DND-41 (cell line): ENCODE data around the gene RNU6-1.
A peak's percentile ranks its signal among the peaks of the same experiment; 100 is the strongest.

Experiments used
- ATAC-seq: fragments of 200-7000 bp; cut with Tn5 transposase; 3 replicates; pipeline ENCODE4 v1.9.1; 2021; ENCODE audit warnings: low read depth; ENCODE audit not compliant: insufficient read depth
- DNase-seq: peaks from one replicate; pipeline ENCODE4 v3.0.0-alpha.2; 2020
- H2AFZ ChIP-seq: 2 replicates; pipeline ENCODE4 v1.6.0; 2012; ENCODE audit warnings: low read depth, low read length
- H3K27ac ChIP-seq: 2 replicates; pipeline ENCODE4 v1.5.1; 2012; ENCODE audit warnings: low read length, inconsistent platforms
- H3K27me3 ChIP-seq: fragments of 200-600 bp; sonication (generic); 2 replicates; pipeline ENCODE4 v1.6.0; 2012; ENCODE audit warnings: low read length, mild to moderate bottlenecking, inconsistent platforms; ENCODE audit not compliant: insufficient read depth, poor library complexity
- H3K36me3 ChIP-seq: 2 replicates; pipeline ENCODE4 v1.5.1; 2012; ENCODE audit warnings: low read length, inconsistent platforms; ENCODE audit not compliant: insufficient read depth
- H3K4me1 ChIP-seq: 2 replicates; pipeline ENCODE4 v1.5.1; 2012; ENCODE audit warnings: mild to moderate bottlenecking, low read length; ENCODE audit not compliant: insufficient read depth
- H3K4me2 ChIP-seq: 2 replicates; pipeline ENCODE4 v1.6.0; 2012; ENCODE audit warnings: mild to moderate bottlenecking, moderate library complexity, low read length, inconsistent platforms; ENCODE audit not compliant: insufficient read depth
- H3K4me3 ChIP-seq, 2 experiments: fragments of 200-600 bp in 1 of 2; shearing (Covaris generic) in 1 of 2; 2 replicates each; pipeline ENCODE4 v1.5.1; 2012 to 2016; ENCODE audit warnings: inconsistent platforms in 2 of 2, low read length in 2 of 2, mild to moderate bottlenecking in 2 of 2, low read depth in 1 of 2, moderate library complexity in 1 of 2
- H3K79me2 ChIP-seq: 2 replicates; pipeline ENCODE4 v1.6.0; 2012; ENCODE audit warnings: low read length, inconsistent platforms; ENCODE audit not compliant: insufficient read depth
- H3K9ac ChIP-seq: 2 replicates; pipeline ENCODE4 v1.6.0; 2012; ENCODE audit warnings: low read depth, mild to moderate bottlenecking, inconsistent platforms, low read length, moderate library complexity
- H3K9me3 ChIP-seq: 2 replicates; pipeline ENCODE4 v1.5.1; 2012; ENCODE audit warnings: low read length, moderate library complexity, mild to moderate bottlenecking, inconsistent platforms; ENCODE audit not compliant: insufficient read depth, severe bottlenecking
- H4K20me1 ChIP-seq: 2 replicates; pipeline ENCODE4 v1.6.0; 2012; ENCODE audit warnings: low read length; ENCODE audit not compliant: insufficient read depth
- EZH2 ChIP-seq: IDR thresholded peaks from 3 replicates; pipeline ENCODE4 v1.6.1; 2012; ENCODE audit warnings: borderline replicate concordance, low read depth, mild to moderate bottlenecking, moderate library complexity, low read length, inconsistent platforms; ENCODE audit not compliant: severe bottlenecking
- TF ChIP-seq, protein P1 (sequence below): IDR thresholded peaks from 2 replicates; pipeline ENCODE4 v1.5.1; 2012; ENCODE audit warnings: borderline replicate concordance, low read length, moderate library complexity, mild to moderate bottlenecking; ENCODE audit not compliant: poor library complexity, severe bottlenecking; ENCODE audit errors: extremely low read depth

Gene RNU6-1

DNA sequence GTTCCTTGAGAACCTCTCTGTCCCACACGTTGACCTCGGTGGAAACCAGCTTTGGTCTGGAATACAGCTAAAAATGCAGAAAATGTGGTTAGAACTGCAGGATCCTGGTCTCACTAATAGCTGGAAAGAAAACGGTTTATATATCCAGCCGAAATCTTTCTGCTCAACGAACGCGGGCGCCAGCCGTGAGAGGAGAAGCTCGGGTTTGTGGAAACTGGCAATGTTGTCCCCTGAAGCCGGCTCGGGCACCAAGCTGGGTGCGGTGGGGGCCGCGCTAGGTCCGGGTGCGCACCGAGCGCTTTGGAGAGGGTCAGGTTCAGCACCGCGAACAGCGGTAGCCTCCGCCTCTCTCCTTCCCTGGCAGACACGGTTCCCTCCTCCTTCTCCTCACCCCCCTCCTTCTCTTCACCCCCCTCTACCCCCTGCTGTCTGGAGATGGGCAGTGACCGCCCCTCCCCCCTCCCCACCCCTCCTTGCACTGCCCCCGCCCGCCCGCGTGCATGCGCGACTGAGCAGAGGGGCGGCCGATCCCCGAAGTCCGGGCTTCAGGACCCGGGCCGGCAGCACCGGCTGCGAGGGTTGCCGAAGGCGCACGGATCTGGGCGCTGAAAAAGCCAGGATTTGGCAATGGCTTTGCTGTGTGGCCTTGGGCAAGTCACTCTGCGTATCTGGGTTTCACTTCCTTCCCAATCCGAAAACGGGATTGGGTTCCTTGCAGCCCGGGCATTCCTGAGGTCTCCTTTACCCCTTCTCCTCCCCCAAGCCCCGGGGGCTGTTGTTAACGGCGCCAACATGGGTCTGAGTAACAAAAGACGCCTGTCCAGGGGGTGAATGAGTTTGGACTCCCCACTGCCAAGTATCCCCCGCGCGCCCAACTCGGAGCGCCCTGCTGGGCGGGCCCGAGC lies 14.6 kb downstream of the RNU6-1 start, which contains the start of gene SKOR1:
TSS of gene SKOR1 (plus strand) at position 534 of the 905 bp plus-strand sequence. CDS start at position 628, 94 bp downstream.
- no peak for ATAC-seq
- no peak within 1 kb of the TSS for H3K4me3 ChIP-seq
- H3K9me3 ChIP-seq, result no peaks in the 10 kb centered on the region
- no peaks in the 10 kb centered on the region for H3K79me2 ChIP-seq
- H3K4me1 ChIP-seq, result 0 out of 2 replicates have a peak, but pooled peaks cover 2% of the 10 kb centered on the region
- no peak within 1 kb of the TSS for H3K4me2 ChIP-seq
- H2AFZ ChIP-seq, result no peak within 1 kb of the TSS
- TF ChIP-seq EZH2, result no peak
- TF ChIP-seq, protein P1, sequence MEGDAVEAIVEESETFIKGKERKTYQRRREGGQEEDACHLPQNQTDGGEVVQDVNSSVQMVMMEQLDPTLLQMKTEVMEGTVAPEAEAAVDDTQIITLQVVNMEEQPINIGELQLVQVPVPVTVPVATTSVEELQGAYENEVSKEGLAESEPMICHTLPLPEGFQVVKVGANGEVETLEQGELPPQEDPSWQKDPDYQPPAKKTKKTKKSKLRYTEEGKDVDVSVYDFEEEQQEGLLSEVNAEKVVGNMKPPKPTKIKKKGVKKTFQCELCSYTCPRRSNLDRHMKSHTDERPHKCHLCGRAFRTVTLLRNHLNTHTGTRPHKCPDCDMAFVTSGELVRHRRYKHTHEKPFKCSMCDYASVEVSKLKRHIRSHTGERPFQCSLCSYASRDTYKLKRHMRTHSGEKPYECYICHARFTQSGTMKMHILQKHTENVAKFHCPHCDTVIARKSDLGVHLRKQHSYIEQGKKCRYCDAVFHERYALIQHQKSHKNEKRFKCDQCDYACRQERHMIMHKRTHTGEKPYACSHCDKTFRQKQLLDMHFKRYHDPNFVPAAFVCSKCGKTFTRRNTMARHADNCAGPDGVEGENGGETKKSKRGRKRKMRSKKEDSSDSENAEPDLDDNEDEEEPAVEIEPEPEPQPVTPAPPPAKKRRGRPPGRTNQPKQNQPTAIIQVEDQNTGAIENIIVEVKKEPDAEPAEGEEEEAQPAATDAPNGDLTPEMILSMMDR, result no peak
- H3K27ac ChIP-seq, result no peak within 1 kb of the TSS
- H3K27me3 ChIP-seq, result no peaks in the 10 kb centered on the region
- no peak for DNase-seq
- H3K36me3 ChIP-seq, result peaks cover 5% of the 10 kb centered on the region
- H4K20me1 ChIP-seq, result no peaks in the 10 kb centered on the region
- no peak within 1 kb of the TSS for H3K9ac ChIP-seq

DNA sequence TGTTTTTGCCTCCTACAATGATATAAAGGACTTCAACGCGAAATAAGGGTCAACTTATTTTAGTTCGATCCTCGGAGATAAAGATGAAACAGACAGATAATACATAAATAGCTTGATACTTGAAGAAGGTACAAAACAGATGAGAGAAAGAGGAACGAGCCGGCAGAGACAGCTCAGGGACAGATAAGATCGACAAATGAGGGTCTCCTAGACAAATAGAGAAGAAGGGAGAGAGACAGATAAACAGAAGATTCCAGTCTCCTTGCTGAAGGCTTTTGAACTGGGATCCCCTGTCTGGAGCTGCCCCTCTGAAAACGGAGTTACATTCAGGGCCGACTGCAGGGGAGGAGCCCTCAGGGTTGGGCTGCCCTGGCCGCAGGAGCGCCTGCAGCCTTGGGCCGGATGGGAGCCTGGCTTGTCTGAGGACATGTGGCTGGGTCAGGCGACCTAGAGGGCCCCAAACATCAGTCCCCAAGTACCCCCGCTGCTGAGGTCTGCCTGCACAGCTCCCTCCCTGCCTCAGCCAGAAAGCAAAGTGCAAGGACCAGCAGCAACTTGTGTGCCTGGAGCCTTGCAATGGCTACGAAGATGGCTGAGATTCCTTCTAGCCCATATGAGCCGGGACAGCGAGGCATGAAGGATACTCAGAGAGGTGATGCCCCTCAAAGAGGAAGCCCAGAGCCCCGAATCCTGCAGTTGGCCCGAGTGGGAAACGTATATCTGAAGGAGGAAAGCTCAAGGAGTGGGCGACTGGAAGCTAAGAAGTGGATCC lies 15.5 kb downstream of the RNU6-1 start:
- Histone ChIP-seq H3K4me2 (no peak overlapping the region), H3K36me3 (peaks cover 5% of the 10 kb centered on the region), H3K9me3 (no peaks in the 10 kb centered on the region), H3K4me3 (no peak overlapping the region), H3K27me3 (no peaks in the 10 kb centered on the region), H4K20me1 (no peaks in the 10 kb centered on the region), H2AFZ (no peak overlapping the region), H3K79me2 (no peaks in the 10 kb centered on the region), H3K4me1 (0 out of 2 replicates have a peak, but pooled peaks cover 2% of the 10 kb centered on the region), H3K9ac (no peak overlapping the region), H3K27ac (no peak overlapping the region)
- TF ChIP-seq EZH2, result no peak
- TF ChIP-seq, protein P1, result no peak
- DNase-seq, result no peak
- ATAC-seq, result no peak

- Histone ChIP-seq H3K79me2 (no peaks in the 10 kb centered on the region), H3K27ac (no peak overlapping the region), H3K36me3 (peaks cover 5% of the 10 kb centered on the region), H3K4me2 (peak overlapping the region; percentile 22; the same call in 1 of the 2 replicates), H3K9me3 (no peaks in the 10 kb centered on the region), H4K20me1 (no peaks in the 10 kb centered on the region), H3K27me3 (no peaks in the 10 kb centered on the region), H3K4me1 (0 out of 2 replicates have a peak, but pooled peaks cover 2% of the 10 kb centered on the region), H3K4me3 (no peak overlapping the region), H2AFZ (no peak overlapping the region), H3K9ac (no peak overlapping the region)
- DNase-seq (peak; percentile 19), ATAC-seq (peak; percentile 55; the same call in 2 of the 3 replicates)
- TF ChIP-seq, protein P1, result no peak
- TF ChIP-seq EZH2, result no peak
These were observed 16.3 kb downstream of the RNU6-1 start for GRCh38 chr15:67823314-67824196.
